Sigmoid colon (tissue), 7 donors: ENCODE measurements around the gene HTRA2. TPM values are rescaled to one million over a fixed set of nuclear protein-coding genes. Genes with fewer than 3 reads are reported as not detected.
A peak's percentile ranks its signal among the peaks of the same experiment; 100 is the strongest.

Experiments
- DNase-seq: peaks from one replicate; pipeline ENCODE4 v3.0.0-alpha.2; 2019
- H3K27ac ChIP-seq, 4 donors: fragments of 200-600 bp; sonication (generic); one replicate each; pipeline ENCODE4 v1.5.1; 2016 to 2019; ENCODE audit warnings: mild to moderate bottlenecking in 1 of 4
- H3K27me3 ChIP-seq, 3 donors: fragments of 200-600 bp; sonication (generic); one replicate each; pipeline ENCODE4 v1.5.1; 2019; ENCODE audit warnings: mild to moderate bottlenecking in 1 of 3
- H3K36me3 ChIP-seq, 4 donors: fragments of 200-600 bp; sonication (generic); one replicate each; pipeline ENCODE4 v1.5.1; 2016 to 2019
- H3K4me1 ChIP-seq, 4 donors: fragments of 200-600 bp; sonication (generic); one replicate each; pipeline ENCODE4 v1.5.1; 2017 to 2019
- H3K4me3 ChIP-seq, 4 donors: fragments of 200-600 bp; sonication (generic); one replicate each; pipeline ENCODE4 v1.5.1; 2017 to 2019; ENCODE audit warnings: mild to moderate bottlenecking in 2 of 4, moderate library complexity in 1 of 4
- H3K9me3 ChIP-seq, 4 donors: fragments of 200-600 bp in 3 of 4; sonication (generic) in 3 of 4; one replicate each; pipeline versions ENCODE4 v1.5.1 to v1.6.1; 2013 to 2019
- EP300 ChIP-seq, 4 donors: sonication (generic); formaldehyde crosslinking; IDR thresholded peaks; one replicate each; pipeline ENCODE4 v1.6.1; 2017; ENCODE audit warnings: antibody characterized with exemption in 4 of 4
- POLR2A ChIP-seq, 2 donors: fragments of 450-650 bp; IDR thresholded peaks; one replicate each; pipeline ENCODE4 v1.6.1; 2016; ENCODE audit warnings: antibody characterized with exemption in 2 of 2, mild to moderate bottlenecking in 2 of 2, moderate library complexity in 2 of 2
- POLR2AphosphoS5 ChIP-seq, 4 donors: sonication (generic); formaldehyde crosslinking; IDR thresholded peaks; one replicate each; pipeline ENCODE4 v1.6.1; 2017; ENCODE audit warnings: antibody characterized with exemption in 4 of 4
- WGBS, 2 donors: extraction: QIAGEN DNeasy Blood & Tissue Kit; methylation state at CpG; one replicate each; pipeline ENCODE4 v1.1.7; 2013; 5-methylcytosine and 5-hydroxymethylcytosine counted together
- intact Hi-C: fragments of 100-400 bp; cut with DNase I; formaldehyde crosslinking; loops from one replicate; pipeline ENCODE4 v1.15.1; 2023
- polyA plus RNA-seq, 3 donors: library from polyadenylated mRNA; stranded (reverse); fragments of 200-250 nt; gene quantifications; one replicate each; pipeline ENCODE4 v1.2.3, GENCODE V29; 2013
- total RNA-seq, 4 donors: library from RNA; depleted of rRNA; stranded (reverse); fragments of >200 nt; gene quantifications; one replicate each; pipeline ENCODE4 v1.1.0, GENCODE V29; 2016
- TF ChIP-seq, protein P1 (sequence below), 4 experiments: fragments of 450-650 bp in 3 of 4; fragments of 200-600 bp in 1 of 4; IDR thresholded peaks; one replicate each; pipeline ENCODE4 v1.5.1; 2016 to 2019; ENCODE audit warnings: antibody characterized with exemption in 4 of 4, mild to moderate bottlenecking in 3 of 4, moderate library complexity in 2 of 4
- donor health status: healthy with polysubstance abuse.
- donor health status: Bipolar disorder and iron deficiency.
- donor health status: healthy.

The HTRA2 gene
- total and polyA plus RNA-seq, 7 donors = 19.7 to 39.8 (median 29.6) TPM

DNA sequence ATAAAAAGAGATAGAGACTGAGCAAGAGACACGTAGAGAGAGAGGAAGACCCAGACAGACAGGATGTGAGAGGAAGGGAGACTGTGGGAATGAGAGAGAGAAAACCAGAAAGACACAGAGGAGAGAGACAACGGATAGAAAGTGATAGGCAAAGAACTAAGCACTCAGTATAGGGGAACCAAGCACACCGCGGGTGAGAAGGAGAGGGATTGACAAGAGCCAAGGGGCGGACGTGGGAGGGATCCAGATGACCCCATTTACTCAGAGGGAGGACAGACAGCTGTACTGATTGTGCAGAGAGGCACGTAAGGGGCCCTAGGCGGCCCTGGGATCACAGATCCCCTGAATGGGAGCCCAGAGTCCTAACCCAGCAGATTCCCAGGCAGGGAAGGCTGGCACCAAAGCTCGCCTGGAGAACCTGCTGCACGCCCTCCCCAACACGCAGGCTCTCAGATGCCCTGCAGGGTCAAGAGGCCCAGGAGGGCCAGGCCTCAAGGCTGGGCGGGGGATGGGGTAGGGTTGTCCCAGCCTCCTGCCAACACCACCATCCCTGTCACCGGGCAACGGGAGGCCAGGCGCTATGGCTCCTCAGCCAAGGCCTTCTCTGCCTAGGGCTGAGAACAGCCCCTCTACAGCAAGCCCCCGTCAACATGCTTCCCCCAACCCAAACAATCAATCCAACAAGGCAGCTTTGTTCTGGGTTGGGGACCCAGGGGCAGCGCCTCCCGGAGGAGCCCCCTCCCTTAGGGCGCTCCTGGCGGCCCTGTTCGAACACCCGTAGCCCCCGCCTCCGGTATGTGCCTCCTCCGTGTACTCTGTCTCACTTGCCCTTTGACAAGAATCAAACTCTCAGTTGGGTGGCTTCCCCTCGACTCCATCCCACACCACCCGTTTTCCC lies 23.4 kb downstream of the HTRA2 start:
- no peaks in the 10 kb centered on the region for H3K36me3 ChIP-seq
- WGBS, 2 donors = 74% methylated on average over 27 of the region's 27 CpGs
- H3K4me3 ChIP-seq = peak overlapping the region; percentile 57 to 79 (median 68)
- peak overlapping the region; percentile 88 to 92 (median 89) for H3K27ac ChIP-seq
- peaks cover 0 to 35% (median 26%) of the 10 kb centered on the region in 4 donors for H3K4me1 ChIP-seq
- TF ChIP-seq POLR2AphosphoS5 (IDR thresholded peaks at IDR 0.05) (no peak), EP300 (IDR thresholded peaks at IDR 0.05) (no peak), POLR2A (IDR thresholded peaks at IDR 0.05) (no peak)
- TF ChIP-seq, protein P1, sequence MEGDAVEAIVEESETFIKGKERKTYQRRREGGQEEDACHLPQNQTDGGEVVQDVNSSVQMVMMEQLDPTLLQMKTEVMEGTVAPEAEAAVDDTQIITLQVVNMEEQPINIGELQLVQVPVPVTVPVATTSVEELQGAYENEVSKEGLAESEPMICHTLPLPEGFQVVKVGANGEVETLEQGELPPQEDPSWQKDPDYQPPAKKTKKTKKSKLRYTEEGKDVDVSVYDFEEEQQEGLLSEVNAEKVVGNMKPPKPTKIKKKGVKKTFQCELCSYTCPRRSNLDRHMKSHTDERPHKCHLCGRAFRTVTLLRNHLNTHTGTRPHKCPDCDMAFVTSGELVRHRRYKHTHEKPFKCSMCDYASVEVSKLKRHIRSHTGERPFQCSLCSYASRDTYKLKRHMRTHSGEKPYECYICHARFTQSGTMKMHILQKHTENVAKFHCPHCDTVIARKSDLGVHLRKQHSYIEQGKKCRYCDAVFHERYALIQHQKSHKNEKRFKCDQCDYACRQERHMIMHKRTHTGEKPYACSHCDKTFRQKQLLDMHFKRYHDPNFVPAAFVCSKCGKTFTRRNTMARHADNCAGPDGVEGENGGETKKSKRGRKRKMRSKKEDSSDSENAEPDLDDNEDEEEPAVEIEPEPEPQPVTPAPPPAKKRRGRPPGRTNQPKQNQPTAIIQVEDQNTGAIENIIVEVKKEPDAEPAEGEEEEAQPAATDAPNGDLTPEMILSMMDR (IDR thresholded peaks at IDR 0.05) = no peak
- intact Hi-C loops = no loop called here
- no peaks in the 10 kb centered on the region for H3K27me3 ChIP-seq
- H3K9me3 ChIP-seq = no peaks in the 10 kb centered on the region
- DNase-seq = peak; percentile 75

DNA sequence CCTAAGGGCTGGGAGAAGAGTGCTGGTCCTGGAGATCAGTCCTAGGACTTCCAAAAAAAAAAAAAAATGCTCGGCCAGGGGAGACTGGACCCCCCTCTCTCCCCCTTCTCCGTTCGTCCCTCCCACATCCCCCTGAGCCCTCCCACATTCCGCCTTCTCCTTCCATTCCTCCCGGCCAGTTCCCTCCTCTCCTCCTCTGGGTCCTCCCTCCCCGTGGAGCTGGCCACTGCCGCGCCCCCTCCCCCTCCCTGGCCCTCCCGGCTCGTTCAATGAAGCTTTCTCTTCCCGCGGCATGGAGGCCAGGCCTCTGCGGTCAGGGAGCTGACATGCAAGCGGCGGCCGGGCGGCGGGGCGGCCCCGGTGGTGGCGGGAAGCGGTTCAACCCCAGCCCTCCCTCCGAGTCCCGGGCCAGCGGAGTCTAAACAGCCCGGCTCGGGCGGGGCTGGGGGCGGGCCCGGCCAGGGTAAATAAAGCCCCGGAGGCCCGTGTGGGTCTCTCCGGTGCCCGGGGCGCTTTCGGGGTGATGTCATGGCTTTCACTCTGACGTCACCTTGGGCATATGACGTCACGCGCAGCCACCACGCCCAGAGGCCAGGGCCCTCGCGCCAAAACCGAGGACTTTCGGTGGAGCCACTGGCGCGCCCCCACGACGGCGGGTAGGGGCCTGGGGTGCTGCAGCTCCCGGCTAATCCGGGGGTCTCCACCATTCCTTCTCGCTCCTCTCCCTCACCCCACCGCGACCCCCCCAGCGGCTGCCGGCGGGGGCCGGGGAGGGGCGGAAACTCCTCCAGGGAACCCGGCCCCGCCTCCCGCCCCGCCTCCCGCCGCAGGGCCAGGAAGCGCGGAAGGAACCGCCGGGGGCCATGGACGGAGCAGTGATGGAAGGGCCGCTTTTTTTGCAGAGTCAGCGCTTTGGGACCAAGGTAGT lies 24.4 kb downstream of the HTRA2 start, which contains the start of the genes DOK1 and LOXL3:
TSS of gene DOK1 (plus strand) at position 829 of the 928 bp plus-strand sequence. CDS start at position 864, 35 bp downstream.
TSS of gene LOXL3 (minus strand) at position 51 of the 928 bp plus-strand sequence. CDS start 1,308 bp downstream, outside the sequence.
- 1 to 2% methylated on average over 73 of the region's 73 CpGs for WGBS, 2 donors

DNA sequence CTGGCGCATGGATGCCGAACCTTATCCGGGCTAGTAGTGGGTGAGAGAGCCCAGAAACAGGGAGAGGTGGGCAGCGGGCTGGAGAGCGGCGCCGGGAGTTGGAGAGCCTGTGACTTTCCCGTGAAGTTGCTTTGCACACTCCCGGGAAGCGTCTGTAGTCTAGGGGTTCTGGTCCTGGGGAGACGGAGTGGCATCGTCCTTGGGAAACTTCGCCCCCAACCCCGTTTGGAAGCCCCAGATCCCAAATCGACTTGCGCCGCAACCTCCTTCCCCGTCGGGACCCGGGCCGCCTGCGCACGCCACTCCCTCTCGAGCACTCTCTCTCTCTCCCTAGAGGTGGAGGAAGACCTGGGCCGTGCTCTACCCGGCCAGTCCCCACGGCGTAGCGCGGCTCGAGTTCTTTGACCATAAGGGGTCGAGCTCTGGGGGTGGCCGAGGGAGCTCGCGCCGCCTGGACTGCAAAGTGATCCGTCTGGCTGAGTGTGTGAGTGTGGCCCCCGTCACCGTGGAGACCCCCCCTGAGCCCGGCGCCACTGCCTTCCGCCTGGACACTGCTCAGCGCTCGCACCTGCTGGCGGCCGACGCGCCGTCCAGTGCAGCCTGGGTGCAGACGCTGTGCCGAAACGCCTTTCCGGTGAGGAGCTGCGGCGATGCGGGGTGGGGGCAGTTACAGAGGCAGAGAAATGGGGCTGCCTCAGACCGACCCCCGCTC lies 25.2 kb downstream of the HTRA2 start:
- 1 to 2% methylated on average over 58 of the region's 58 CpGs for WGBS, 2 donors
- H3K36me3 ChIP-seq = no peaks in the 10 kb centered on the region
- no peaks in the 10 kb centered on the region for H3K9me3 ChIP-seq
- peak overlapping the region; percentile 57 to 79 (median 68) for H3K4me3 ChIP-seq
- TF ChIP-seq, protein P1 (IDR thresholded peaks at IDR 0.05) = no peak
- TF ChIP-seq EP300 (IDR thresholded peaks at IDR 0.05) (no peak), POLR2AphosphoS5 (IDR thresholded peaks at IDR 0.05) (no peak), POLR2A (IDR thresholded peaks at IDR 0.05) (no peak)
- H3K27me3 ChIP-seq = no peaks in the 10 kb centered on the region
- peak overlapping the region; percentile 88 to 92 (median 89) for H3K27ac ChIP-seq
- peaks cover 0 to 20% (median 15%) of the 10 kb centered on the region in 4 donors for H3K4me1 ChIP-seq
- DNase-seq = peak; percentile 82
- intact Hi-C loops = loop anchor here (1.0 to 2.0 kb wide), 4 partner anchors 26 to 72 kb away; partner anchors contain the start of genes AUP1, CCDC142, HTRA2 and PCGF1

More for the DNA sequence above, 24.4 kb downstream of the HTRA2 start, which contains the start of the genes DOK1 and LOXL3:
- Histone ChIP-seq H3K4me1 (peaks cover 0 to 27% (median 22%) of the 10 kb centered on the region in 4 donors), H3K9me3 (no peaks in the 10 kb centered on the region), H3K27me3 (no peaks in the 10 kb centered on the region), H3K27ac (peak within 1 kb of the TSS; percentile 88 to 92 (median 89)), H3K4me3 (peak within 1 kb of the TSS; percentile 57 to 79 (median 68)), H3K36me3 (no peaks in the 10 kb centered on the region)
- peak; percentile 94 for DNase-seq
- TF ChIP-seq POLR2AphosphoS5 (IDR thresholded peaks at IDR 0.05) (peak; percentile 20 to 74 (median 49)), POLR2A (IDR thresholded peaks at IDR 0.05) (peak in 1 of 2 donors; percentile 31), EP300 (IDR thresholded peaks at IDR 0.05) (peak in 1 of 4 donors; percentile 37)
- TF ChIP-seq, protein P1 (IDR thresholded peaks at IDR 0.05) = no peak
- intact Hi-C loops = loop anchor here (1.0 to 2.0 kb wide), 4 partner anchors 25 to 71 kb away; partner anchors contain the start of genes AUP1, CCDC142, HTRA2 and PCGF1
